NCI-H82 treated with DMSO at 0.1 percent for 48 hours (cell line): ENCODE data around the gene CHRFAM7A.
"Not testable (repeated sequence)": the region's sequence is repeated elsewhere in the genome, so short reads cannot be mapped to it uniquely, and the experiment has no call there.

ENCODE experiments used
- DNase-seq: peaks from one replicate; lab custom pipeline; 2025; ENCODE audit not compliant: unreplicated experiment; lab: John Stamatoyannopoulos, UW

Gene CHRFAM7A

DNA sequence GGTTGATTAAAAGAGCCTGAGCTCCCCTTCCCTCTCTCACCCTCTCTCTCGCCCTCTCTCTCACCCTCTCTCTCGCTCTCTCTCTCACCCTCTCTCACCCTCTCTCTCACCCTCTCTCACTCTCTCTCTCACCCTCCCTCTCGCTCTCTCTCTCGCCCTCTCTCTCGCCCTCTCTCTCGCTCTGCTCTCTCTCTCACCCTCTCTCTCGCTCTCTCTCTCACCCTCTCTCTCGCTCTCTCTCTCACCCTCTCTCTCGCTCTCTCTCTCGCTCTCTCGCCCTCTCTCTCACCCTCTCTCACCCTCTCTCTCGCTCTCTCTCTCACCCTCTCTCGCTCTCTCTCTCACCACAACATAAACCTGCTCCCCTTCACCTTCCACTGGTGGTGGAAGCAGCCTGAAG lies 67.2 kb downstream of the CHRFAM7A start:
- DNase-seq, result not testable (repeated sequence)

DNA sequence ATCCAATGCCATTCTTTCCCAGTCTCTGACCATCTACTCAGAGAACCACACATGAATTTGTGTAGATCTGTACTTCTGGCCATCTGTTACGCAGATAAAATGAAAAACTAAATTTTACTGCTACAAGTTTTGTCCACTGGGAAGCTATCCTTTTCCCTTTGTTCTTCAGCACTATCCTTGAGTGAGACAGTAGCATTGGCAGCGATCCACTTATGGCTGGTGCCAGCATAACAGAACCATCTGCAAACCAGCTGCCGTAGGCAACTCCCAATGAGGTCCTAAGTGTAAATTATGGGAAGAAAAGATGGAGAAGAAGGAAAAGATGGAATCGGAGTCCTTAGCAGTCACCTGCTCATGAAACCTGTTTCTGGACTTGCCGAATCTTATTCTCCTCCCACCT lies 72.3 kb downstream of the CHRFAM7A start:
- not testable (repeated sequence) for DNase-seq

DNA sequence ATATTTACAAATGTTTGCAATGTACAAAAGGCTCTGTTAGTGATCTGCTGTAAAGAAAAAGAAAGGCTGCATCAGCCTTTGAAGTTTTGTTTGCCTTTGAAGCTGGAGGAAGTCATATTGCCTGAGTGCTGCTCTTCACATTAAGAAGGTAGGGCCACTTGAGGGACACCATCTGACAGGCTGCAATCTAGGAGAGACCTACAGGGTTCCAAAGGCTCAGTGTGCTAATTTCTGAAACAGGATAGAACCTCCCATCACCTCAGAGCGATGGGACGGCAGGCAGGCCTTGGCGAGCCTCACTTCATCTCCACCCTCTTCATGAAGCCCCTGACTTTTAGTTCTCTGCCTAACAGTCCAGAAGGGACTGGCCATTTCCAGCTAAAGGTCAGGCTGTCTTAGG lies 77.6 kb downstream of the CHRFAM7A start:
- DNase-seq, result not testable (repeated sequence)

DNA sequence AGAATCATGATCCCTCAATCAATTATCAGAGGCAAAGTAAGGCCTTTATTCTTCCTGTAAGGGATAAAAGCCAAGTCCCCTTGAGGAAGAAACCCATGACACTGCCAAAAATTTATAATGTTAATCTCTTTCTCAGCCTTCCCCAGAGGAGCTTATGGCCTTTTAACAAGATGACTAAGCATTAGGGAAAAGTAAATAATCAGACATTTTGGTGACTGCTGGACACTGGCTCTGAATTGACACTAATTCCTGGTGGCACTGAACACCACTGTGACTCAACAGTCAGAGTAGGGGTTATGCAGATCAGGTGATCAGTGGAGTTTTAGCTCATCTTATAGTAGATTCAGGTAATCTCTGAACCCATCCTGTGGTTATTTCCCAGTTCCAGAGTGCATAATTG lies 82.8 kb downstream of the CHRFAM7A start:
- DNase-seq, result not testable (repeated sequence)
